Heart left ventricle (tissue), 16 donors: Measurements from ENCODE around the gene MED12L. TPM values are rescaled to one million over a fixed set of nuclear protein-coding genes. Genes with fewer than 3 reads are reported as not detected.

ENCODE experiments used
- ATAC-seq, 4 donors: fragments of 200-7000 bp; cut with Tn5 transposase; one replicate each; pipeline ENCODE4 v1.9.1; 2020 to 2022; ENCODE audit warnings: moderate library complexity in 4 of 4, mild to moderate bottlenecking in 3 of 4, moderate number of reproducible peaks in 1 of 4
- DNase-seq, 5 donors: peaks; one replicate each; pipeline ENCODE4 v3.0.0-alpha.2; 2020
- H3K27ac ChIP-seq, 12 donors: fragments of 200-600 bp; sonication (generic) in 4 of 12; one replicate each; pipeline versions ENCODE4 v1.5.0 to v1.8.0; 2016 to 2022; ENCODE audit warnings: mild to moderate bottlenecking in 2 of 12
- H3K27me3 ChIP-seq, 9 donors: fragments of 200-600 bp; sonication (generic) in 2 of 9; one replicate each; pipeline versions ENCODE4 v1.5.1 to v1.8.0; 2016 to 2022; ENCODE audit warnings: mild to moderate bottlenecking in 3 of 9
- H3K36me3 ChIP-seq, 9 donors: fragments of 200-600 bp; sonication (generic) in 2 of 9; one replicate each; pipeline versions ENCODE4 v1.5.0 to v1.8.0; 2018 to 2022; ENCODE audit warnings: mild to moderate bottlenecking in 2 of 9
- H3K4me1 ChIP-seq, 12 donors: fragments of 200-600 bp; sonication (generic) in 4 of 12; one replicate each; pipeline versions ENCODE4 v1.5.0 to v1.8.0; 2016 to 2022; ENCODE audit warnings: mild to moderate bottlenecking in 3 of 12
- H3K4me3 ChIP-seq, 12 donors: fragments of 200-600 bp; sonication (generic) in 4 of 12; one replicate each; pipeline versions ENCODE4 v1.5.0 to v1.8.0; 2017 to 2022; ENCODE audit warnings: mild to moderate bottlenecking in 9 of 12, moderate library complexity in 4 of 12
- H3K9me3 ChIP-seq, 12 donors: fragments of 200-600 bp; sonication (generic) in 4 of 12; one replicate each; pipeline versions ENCODE4 v1.5.0 to v1.8.0; 2016 to 2022; ENCODE audit warnings: mild to moderate bottlenecking in 1 of 12
- CTCF ChIP-seq, 12 donors: fragments of 200-600 bp; sonication (generic) in 4 of 12; IDR thresholded peaks; one replicate each; pipeline versions ENCODE4 v1.5.0 to v1.8.0; 2018 to 2022; ENCODE audit warnings: antibody characterized with exemption in 12 of 12, mild to moderate bottlenecking in 5 of 12
- POLR2A ChIP-seq, 2 donors: fragments of 450-650 bp; IDR thresholded peaks; one replicate each; pipeline ENCODE4 v1.6.1; 2017; ENCODE audit warnings: antibody characterized with exemption in 2 of 2, mild to moderate bottlenecking in 2 of 2, moderate library complexity in 2 of 2
- WGBS, 4 donors: extraction: QIAGEN DNeasy Blood & Tissue Kit in 2 of 4; methylation state at CpG; one replicate each; pipeline versions ENCODE4 v1.1.5 to v1.1.7; 2013 to 2018; 5-methylcytosine and 5-hydroxymethylcytosine counted together
- intact Hi-C, 10 donors: fragments of 100-400 bp; cut with DNase I; formaldehyde crosslinking; loops; one replicate each; pipeline versions ENCODE4 v1.11.1 to v1.14.2; 2022
- polyA plus RNA-seq, 2 donors: library from polyadenylated mRNA; stranded (reverse); fragments of 200-250 nt; gene quantifications; one replicate each; pipeline ENCODE4 v1.2.3, GENCODE V29; 2013
- total RNA-seq, 9 donors: library from RNA; depleted of rRNA in 2 of 9; stranded (reverse); fragments of >200 nt in 2 of 9; fragmentation: NEBNext Ultra II Directional in 3 of 9; extraction: Animal tissue kit (Norgen Biotek cat#: 25700) in 3 of 9; gene quantifications; one replicate each; pipeline versions ENCODE4 v1.1.0 to v1.2.4, GENCODE V29; 2016 to 2023
- donor health status: ischemic (EF 13 %, LVEDD 7.1; RV severe dilation, severe dysfunction).
- donor health status: healthy with polysubstance abuse.
- donor health status: DM: no; HTN: yes; CAD: no.
- donor health status: DM: no; HTN: no; CAD: no.
- donor health status: ischemic (EF 25% LVEDD 6.9; RV normal size, moderate dysfunction).
- donor health status: ischemic (EF 25% LVEDD 5.7; RV mildly dilated, moderate dysfunction).
- donor health status: healthy.
- donor health status: DM: yes; HTN: yes; CAD: no.
- donor health status: ischemic (EF 35%, LVEDD 5.7; RV mildly dilated, moderate dysfunction).
- donor health status: nonischemic (EF 11% LVEDD 7.7; RV severe dilation, severe dysfunction).
- donor health status: DM: yes; HTN: yes; CAD: no.
- donor health status: PGD.
- donor health status: ischemic (EF 29% LVEDD 5.4; RV normal size, mild dysfunction).
- donor health status: nonischemic (EF 23%, LVEDD 6.1; RV moderate dilation, normal function).

The MED12L gene
- total and polyA plus RNA-seq, 11 donors = 0.06 to 2.1 (median 0.39) TPM

DNA sequence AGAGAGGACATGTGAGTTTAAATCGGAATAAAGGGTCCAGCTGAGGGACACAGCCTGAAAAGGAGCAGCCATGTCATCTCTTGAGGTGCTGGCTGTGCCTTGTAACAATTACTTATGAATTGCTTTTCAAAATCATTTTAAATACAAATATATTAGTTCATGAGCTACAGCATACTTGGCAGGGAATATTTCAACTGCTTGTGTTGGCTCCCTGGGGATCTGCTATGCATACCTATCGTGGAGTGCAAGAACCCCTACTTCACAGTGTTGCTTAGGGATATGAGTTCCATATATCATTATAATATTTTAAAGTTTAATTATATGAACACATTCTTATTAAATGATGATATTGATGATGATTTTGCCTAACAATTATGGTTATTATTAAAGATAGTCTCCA, 212.0 kb downstream of the MED12L start:
- no peak overlapping the region for H3K27ac ChIP-seq
- intact Hi-C loops = loop anchor here in 2 of 10 donors (10.0 kb wide), 2 partner anchors 503 to 617 kb away; no protein-coding TSS in a partner anchor
- TF ChIP-seq POLR2A (IDR thresholded peaks at IDR 0.05) (no peak), CTCF (IDR thresholded peaks at IDR 0.05) (no peak)
- no peaks in the 10 kb centered on the region for H3K4me1 ChIP-seq
- WGBS, 4 donors = 50 to 80% (median 55%) methylated on average over 2 of the region's 2 CpGs
- ATAC-seq (no peak), DNase-seq (no peak)
- no peaks in the 10 kb centered on the region for H3K9me3 ChIP-seq
- peaks cover 0 to 3% (median 0%) of the 10 kb centered on the region in 9 donors for H3K27me3 ChIP-seq
- H3K36me3 ChIP-seq = no peaks in the 10 kb centered on the region
- H3K4me3 ChIP-seq = no peak overlapping the region

DNA sequence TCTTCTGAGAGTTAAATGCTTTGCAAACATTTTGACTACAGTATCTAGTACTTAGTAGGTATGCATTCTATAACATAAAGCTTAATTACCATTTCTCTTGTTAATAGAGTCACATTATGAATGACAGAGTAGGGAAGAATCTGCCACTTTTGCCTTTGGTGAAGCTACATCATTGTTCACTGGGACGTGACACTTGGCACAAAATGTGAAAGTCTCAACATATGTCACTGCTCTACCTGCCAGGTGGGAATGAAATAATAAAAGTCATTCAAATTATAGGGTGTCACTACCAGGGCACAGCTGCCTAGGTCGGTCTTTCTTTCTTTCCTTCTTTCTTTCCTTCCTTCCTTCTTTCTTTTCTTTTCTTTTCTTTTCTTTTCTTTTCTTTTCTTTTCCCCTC, 213.5 kb downstream of the MED12L start:
- DNase-seq = no peak
- ATAC-seq = no peak
- intact Hi-C loops = loop anchor here in 2 of 10 donors (10.0 kb wide), 2 partner anchors 504 to 616 kb away; no protein-coding TSS in a partner anchor
- WGBS, 4 donors = 76 to 88% (median 84%) methylated on average over 2 of the region's 2 CpGs
- TF ChIP-seq POLR2A (IDR thresholded peaks at IDR 0.05) = no peak
- no peak for TF ChIP-seq CTCF (IDR thresholded peaks at IDR 0.05)
- no peaks in the 10 kb centered on the region for H3K9me3 ChIP-seq
- no peak overlapping the region for H3K4me3 ChIP-seq
- no peak overlapping the region for H3K27ac ChIP-seq
- H3K27me3 ChIP-seq = peaks cover 0 to 3% (median 0%) of the 10 kb centered on the region in 9 donors
- no peaks in the 10 kb centered on the region for H3K4me1 ChIP-seq
- no peaks in the 10 kb centered on the region for H3K36me3 ChIP-seq

DNA sequence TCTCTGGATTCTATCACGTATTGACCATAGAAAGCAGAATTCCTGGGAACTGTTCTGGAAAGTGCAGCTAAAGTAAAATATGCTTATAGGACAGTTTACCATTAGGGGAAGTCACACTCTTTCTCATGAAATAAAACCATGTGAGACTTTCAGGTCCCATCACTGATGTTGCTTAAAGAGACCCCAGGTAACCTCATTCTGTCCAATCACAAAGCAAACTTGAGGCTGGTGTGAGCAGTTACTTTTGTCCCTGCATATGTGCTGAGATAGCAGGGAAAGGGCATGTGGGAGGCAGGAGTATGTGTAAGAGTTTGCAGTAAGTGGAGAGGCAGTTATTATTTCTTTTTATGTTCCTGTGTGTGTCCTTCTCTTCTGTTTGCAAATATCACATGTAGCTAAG, 215.1 kb downstream of the MED12L start:
- no peaks in the 10 kb centered on the region for H3K36me3 ChIP-seq
- no peaks in the 10 kb centered on the region for H3K9me3 ChIP-seq
- H3K27ac ChIP-seq = no peak overlapping the region
- H3K27me3 ChIP-seq = peaks cover 0 to 3% (median 0%) of the 10 kb centered on the region in 9 donors
- ATAC-seq = no peak
- DNase-seq = no peak
- TF ChIP-seq CTCF (IDR thresholded peaks at IDR 0.05) = no peak
- no peak for TF ChIP-seq POLR2A (IDR thresholded peaks at IDR 0.05)
- H3K4me3 ChIP-seq = no peak overlapping the region
- peaks cover 0 to 5% (median 0%) of the 10 kb centered on the region in 12 donors for H3K4me1 ChIP-seq
- 73 to 85% (median 77%) methylated on average over 1 of the region's 1 CpG for WGBS, 4 donors
- intact Hi-C loops = no loop called here

- ATAC-seq (no peak), DNase-seq (no peak)
- peaks cover 0 to 3% (median 0%) of the 10 kb centered on the region in 9 donors for H3K27me3 ChIP-seq
- WGBS, 4 donors = 86 to 93% (median 90%) methylated on average over 3 of the region's 3 CpGs
- intact Hi-C loops = no loop called here
- H3K4me3 ChIP-seq = no peak overlapping the region
- H3K4me1 ChIP-seq = peaks cover 0 to 8% (median 0%) of the 10 kb centered on the region in 12 donors
- no peaks in the 10 kb centered on the region for H3K9me3 ChIP-seq
- H3K27ac ChIP-seq = no peak overlapping the region
- TF ChIP-seq POLR2A (IDR thresholded peaks at IDR 0.05) (no peak), CTCF (IDR thresholded peaks at IDR 0.05) (no peak)
- no peaks in the 10 kb centered on the region for H3K36me3 ChIP-seq
Observed at GRCh38 chr3:151301787-151302186, 216.3 kb downstream of the MED12L start.
